KMS-11 (cell line): Measurements from ENCODE around the gene TMEM150C.

ENCODE experiments used
- H2AFZ ChIP-seq: fragments of 200-600 bp; sonication (generic); 2 replicates; pipeline ENCODE4 v1.6.1; 2016; ENCODE audit warnings: antibody characterized with exemption, mixed run types, low read depth
- H3K27ac ChIP-seq: fragments of 200-600 bp; sonication (generic); 2 replicates; pipeline ENCODE4 v1.6.1; 2016; ENCODE audit warnings: mild to moderate bottlenecking, mixed run types
- H3K27me3 ChIP-seq: fragments of 200-600 bp; sonication (generic); 2 replicates; pipeline ENCODE4 v1.6.1; 2017; ENCODE audit warnings: mild to moderate bottlenecking, low read depth, mixed run types, moderate library complexity; ENCODE audit not compliant: insufficient read depth
- H3K36me3 ChIP-seq: fragments of 200-600 bp; sonication (generic); 2 replicates; pipeline ENCODE4 v1.6.1; 2017; ENCODE audit warnings: mild to moderate bottlenecking, mixed run types; ENCODE audit not compliant: insufficient read depth
- H3K4me1 ChIP-seq: fragments of 200-600 bp; sonication (generic); 2 replicates; pipeline ENCODE4 v1.6.1; 2016; ENCODE audit warnings: mild to moderate bottlenecking, low read depth, mixed run types; ENCODE audit not compliant: poor library complexity, severe bottlenecking
- H3K4me2 ChIP-seq: fragments of 200-600 bp; sonication (generic); 2 replicates; pipeline ENCODE4 v1.7.0; 2016; ENCODE audit warnings: mild to moderate bottlenecking, mixed run types
- H3K4me3 ChIP-seq: fragments of 200-600 bp; sonication (generic); IDR thresholded peaks from 2 replicates; pipeline ENCODE4 v1.6.1; 2017; ENCODE audit warnings: low read depth, low read length, mixed read lengths; ENCODE audit not compliant: insufficient read depth
- H3K79me2 ChIP-seq: fragments of 200-600 bp; sonication (generic); 2 replicates; pipeline ENCODE4 v1.6.1; 2016; ENCODE audit warnings: low read depth, mixed run types; ENCODE audit not compliant: insufficient read depth
- H3K9ac ChIP-seq: fragments of 200-600 bp; sonication (generic); 2 replicates; pipeline ENCODE4 v1.6.1; 2016; ENCODE audit warnings: mild to moderate bottlenecking, mixed run types
- H4K20me1 ChIP-seq: fragments of 200-600 bp; sonication (generic); 2 replicates; pipeline ENCODE4 v1.6.1; 2016; ENCODE audit warnings: mild to moderate bottlenecking, mixed run types; ENCODE audit not compliant: insufficient read depth
- TF ChIP-seq, protein P1 (sequence below): fragments of 200-600 bp; sonication (generic); conservative IDR thresholded peaks from 2 replicates; pipeline ENCODE4 v1.6.1; 2017; ENCODE audit warnings: low read depth, mild to moderate bottlenecking, antibody characterized with exemption, low read length, moderate library complexity, mixed read lengths

Gene TMEM150C

DNA sequence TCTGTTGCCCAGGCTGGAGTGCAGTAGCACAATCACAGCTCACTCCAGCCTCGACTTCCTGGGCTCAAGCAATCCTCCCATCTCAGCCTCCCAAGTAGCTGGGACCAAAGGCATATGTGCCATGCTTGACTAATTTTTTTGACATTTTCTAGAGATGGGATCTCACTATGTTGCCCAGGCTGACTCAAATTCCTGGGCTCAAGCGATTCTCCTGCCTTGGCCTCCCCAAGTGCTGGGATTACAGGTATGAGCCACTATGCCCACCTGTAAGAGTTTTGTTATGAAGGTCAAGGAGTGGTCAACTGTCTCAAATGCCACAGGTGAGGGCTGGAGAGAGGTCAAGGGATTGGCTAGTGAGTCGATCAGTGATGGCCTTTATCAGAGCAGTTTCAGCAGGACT lies 32.5 kb downstream of the TMEM150C start:
- Histone ChIP-seq H4K20me1 (no peaks in the 10 kb centered on the region), H3K9ac (no peak overlapping the region), H2AFZ (no peak overlapping the region), H3K79me2 (no peaks in the 10 kb centered on the region), H3K4me1 (no peaks in the 10 kb centered on the region), H3K4me3 (no peak overlapping the region), H3K27ac (no peak overlapping the region), H3K36me3 (no peaks in the 10 kb centered on the region), H3K27me3 (no peaks in the 10 kb centered on the region), H3K4me2 (no peak overlapping the region)
- TF ChIP-seq, protein P1, sequence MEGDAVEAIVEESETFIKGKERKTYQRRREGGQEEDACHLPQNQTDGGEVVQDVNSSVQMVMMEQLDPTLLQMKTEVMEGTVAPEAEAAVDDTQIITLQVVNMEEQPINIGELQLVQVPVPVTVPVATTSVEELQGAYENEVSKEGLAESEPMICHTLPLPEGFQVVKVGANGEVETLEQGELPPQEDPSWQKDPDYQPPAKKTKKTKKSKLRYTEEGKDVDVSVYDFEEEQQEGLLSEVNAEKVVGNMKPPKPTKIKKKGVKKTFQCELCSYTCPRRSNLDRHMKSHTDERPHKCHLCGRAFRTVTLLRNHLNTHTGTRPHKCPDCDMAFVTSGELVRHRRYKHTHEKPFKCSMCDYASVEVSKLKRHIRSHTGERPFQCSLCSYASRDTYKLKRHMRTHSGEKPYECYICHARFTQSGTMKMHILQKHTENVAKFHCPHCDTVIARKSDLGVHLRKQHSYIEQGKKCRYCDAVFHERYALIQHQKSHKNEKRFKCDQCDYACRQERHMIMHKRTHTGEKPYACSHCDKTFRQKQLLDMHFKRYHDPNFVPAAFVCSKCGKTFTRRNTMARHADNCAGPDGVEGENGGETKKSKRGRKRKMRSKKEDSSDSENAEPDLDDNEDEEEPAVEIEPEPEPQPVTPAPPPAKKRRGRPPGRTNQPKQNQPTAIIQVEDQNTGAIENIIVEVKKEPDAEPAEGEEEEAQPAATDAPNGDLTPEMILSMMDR = no peak

- no peak overlapping the region for H3K4me3 ChIP-seq
- no peaks in the 10 kb centered on the region for H3K36me3 ChIP-seq
- H2AFZ ChIP-seq = no peak overlapping the region
- no peaks in the 10 kb centered on the region for H3K4me1 ChIP-seq
- TF ChIP-seq, protein P1 = no peak
- no peaks in the 10 kb centered on the region for H3K27me3 ChIP-seq
- no peak overlapping the region for H3K27ac ChIP-seq
- H4K20me1 ChIP-seq = no peaks in the 10 kb centered on the region
- no peaks in the 10 kb centered on the region for H3K79me2 ChIP-seq
- H3K9ac ChIP-seq = no peak overlapping the region
- no peak overlapping the region for H3K4me2 ChIP-seq
Measured at GRCh38 chr4:82528868-82529267, 32.9 kb downstream of the TMEM150C start.

DNA sequence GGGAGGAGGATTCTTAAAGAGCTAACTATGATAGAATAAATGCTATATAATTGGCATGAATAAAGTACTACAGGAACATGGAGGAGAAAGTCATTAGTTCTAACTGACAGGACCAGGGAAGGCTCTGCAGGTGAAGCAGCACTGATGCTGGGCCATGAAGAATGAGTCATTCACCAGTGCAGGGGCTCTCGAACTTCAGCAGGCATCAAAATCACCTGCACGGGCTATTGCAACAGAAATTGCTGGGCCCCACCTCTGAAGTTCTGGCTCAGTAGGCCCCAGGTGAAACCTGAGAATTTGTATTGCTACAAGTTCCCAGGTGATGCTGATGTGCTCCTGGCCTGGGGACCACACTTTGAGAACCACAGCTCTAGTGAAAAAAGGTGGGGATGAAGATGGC lies 33.7 kb downstream of the TMEM150C start:
- H3K36me3 ChIP-seq = no peaks in the 10 kb centered on the region
- no peak overlapping the region for H3K27ac ChIP-seq
- no peak overlapping the region for H3K4me2 ChIP-seq

GRCh38 chr4:82525307-82525911 lies 36.4 kb downstream of the TMEM150C start:
- no peak overlapping the region for H3K27ac ChIP-seq
- H4K20me1 ChIP-seq = no peaks in the 10 kb centered on the region
- no peaks in the 10 kb centered on the region for H3K27me3 ChIP-seq
- no peak overlapping the region for H3K9ac ChIP-seq
- H3K4me1 ChIP-seq = peaks cover 4% of the 10 kb centered on the region
- TF ChIP-seq, protein P1 = no peak
- no peak overlapping the region for H3K4me3 ChIP-seq
- no peak overlapping the region for H2AFZ ChIP-seq
- H3K4me2 ChIP-seq = no peak overlapping the region
- no peaks in the 10 kb centered on the region for H3K36me3 ChIP-seq
- H3K79me2 ChIP-seq = no peaks in the 10 kb centered on the region

More for the DNA sequence above, 33.7 kb downstream of the TMEM150C start:
- no peaks in the 10 kb centered on the region for H3K79me2 ChIP-seq
- TF ChIP-seq, protein P1 = no peak
- H4K20me1 ChIP-seq = no peaks in the 10 kb centered on the region
- no peaks in the 10 kb centered on the region for H3K4me1 ChIP-seq
- H3K9ac ChIP-seq = no peak overlapping the region
- H2AFZ ChIP-seq = no peak overlapping the region
- H3K27me3 ChIP-seq = no peaks in the 10 kb centered on the region
- no peak overlapping the region for H3K4me3 ChIP-seq
